Sigmoid colon (tissue), 4 donors: Measurements from ENCODE around the gene MARCHF9.

Experiments used
- CTCF ChIP-seq, 4 experiments: fragments of 450-650 bp in 3 of 4; fragments of 200-600 bp in 1 of 4; IDR thresholded peaks; one replicate each; pipeline ENCODE4 v1.5.1; 2016 to 2019; ENCODE audit warnings: antibody characterized with exemption in 4 of 4, mild to moderate bottlenecking in 3 of 4, moderate library complexity in 2 of 4
- EP300 ChIP-seq, 4 donors: sonication (generic); formaldehyde crosslinking; IDR thresholded peaks; one replicate each; pipeline ENCODE4 v1.6.1; 2017; ENCODE audit warnings: antibody characterized with exemption in 4 of 4
- POLR2A ChIP-seq, 2 donors: fragments of 450-650 bp; IDR thresholded peaks; one replicate each; pipeline ENCODE4 v1.6.1; 2016; ENCODE audit warnings: antibody characterized with exemption in 2 of 2, mild to moderate bottlenecking in 2 of 2, moderate library complexity in 2 of 2
- POLR2AphosphoS5 ChIP-seq, 4 donors: sonication (generic); formaldehyde crosslinking; IDR thresholded peaks; one replicate each; pipeline ENCODE4 v1.6.1; 2017; ENCODE audit warnings: antibody characterized with exemption in 4 of 4

GRCh38 chr12:57718641-57719528 lies 36.0 kb upstream of the MARCHF9 start:
- no peak for TF ChIP-seq POLR2A (IDR thresholded peaks at IDR 0.05)
- TF ChIP-seq CTCF (IDR thresholded peaks at IDR 0.05), result no peak
- TF ChIP-seq POLR2AphosphoS5 (IDR thresholded peaks at IDR 0.05), result no peak
- no peak for TF ChIP-seq EP300 (IDR thresholded peaks at IDR 0.05)
